ENCODE measurements around the gene TBC1D26. TPM values are rescaled to one million over a fixed set of nuclear protein-coding genes. Genes with fewer than 3 reads are reported as not detected.

TBC1D26 gene
- total and polyA plus RNA-seq, 7 donors, result 0.05 TPM; not detected in 6

- intact Hi-C loops (cut with DNase I), result no loop called here
- Histone ChIP-seq H3K27ac (no peak overlapping the region), H3K4me1 (no peaks in the 10 kb centered on the region), H3K4me3 (no peak overlapping the region), H3K27me3 (ENCODE audit: insufficient read depth in 3 of 3, low read length in 2 of 3) (peaks cover 0 to 10% (median 0%) of the 10 kb centered on the region in 3 donors), H3K36me3 (ENCODE audit: insufficient read depth in 1 of 2, low read depth in 1 of 2) (no peaks in the 10 kb centered on the region), H3K9me3 (no peaks in the 10 kb centered on the region)
- no peak for TF ChIP-seq CTCF (IDR thresholded peaks at IDR 0.05)
- 85 to 87% (median 87%) methylated on average over 5 to 7 of the region's 7 CpGs for WGBS, 3 donors
- DNase-seq (no peak), ATAC-seq (no peak)
These were observed 8.6 kb downstream of the TBC1D26 start for GRCh38 chr17:15740570-15741120.

DNA sequence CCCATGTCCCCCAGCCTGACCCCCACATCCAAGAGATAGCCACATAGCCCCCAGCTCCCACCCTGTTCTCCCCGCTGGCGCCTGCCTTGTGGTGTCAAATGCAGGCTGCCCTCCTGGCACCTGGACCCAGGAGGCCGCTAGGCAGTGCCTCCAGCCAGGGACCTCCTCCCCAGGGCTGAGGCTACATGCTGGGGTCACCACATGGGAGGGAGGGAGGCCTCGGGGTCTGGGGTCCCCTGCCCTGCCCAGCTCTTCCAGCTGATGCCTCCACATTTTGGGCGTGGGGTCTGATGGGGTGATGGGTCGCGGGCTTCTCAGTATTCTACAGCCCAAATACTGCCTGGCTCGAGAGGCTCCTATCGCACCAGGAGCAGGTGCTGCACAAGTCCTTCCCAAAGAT is 9.5 kb downstream of the TBC1D26 start:
- no peak for ATAC-seq
- DNase-seq, result no peak
- no peaks in the 10 kb centered on the region for H3K4me1 ChIP-seq
- no peaks in the 10 kb centered on the region for H3K9me3 ChIP-seq
- H3K27me3 ChIP-seq (ENCODE audit: insufficient read depth in 3 of 3, low read length in 2 of 3), result peaks cover 0 to 10% (median 0%) of the 10 kb centered on the region in 3 donors
- TF ChIP-seq CTCF (IDR thresholded peaks at IDR 0.05), result no peak
- no peak overlapping the region for H3K4me3 ChIP-seq
- no peaks in the 10 kb centered on the region for H3K36me3 ChIP-seq (ENCODE audit: insufficient read depth in 1 of 2, low read depth in 1 of 2)
- 91 to 95% (median 92%) methylated on average over 9 of the region's 9 CpGs for whole genome bisulfite sequencing, 3 donors
- H3K27ac ChIP-seq, result no peak overlapping the region
- intact Hi-C loops (cut with DNase I), result no loop called here

DNA sequence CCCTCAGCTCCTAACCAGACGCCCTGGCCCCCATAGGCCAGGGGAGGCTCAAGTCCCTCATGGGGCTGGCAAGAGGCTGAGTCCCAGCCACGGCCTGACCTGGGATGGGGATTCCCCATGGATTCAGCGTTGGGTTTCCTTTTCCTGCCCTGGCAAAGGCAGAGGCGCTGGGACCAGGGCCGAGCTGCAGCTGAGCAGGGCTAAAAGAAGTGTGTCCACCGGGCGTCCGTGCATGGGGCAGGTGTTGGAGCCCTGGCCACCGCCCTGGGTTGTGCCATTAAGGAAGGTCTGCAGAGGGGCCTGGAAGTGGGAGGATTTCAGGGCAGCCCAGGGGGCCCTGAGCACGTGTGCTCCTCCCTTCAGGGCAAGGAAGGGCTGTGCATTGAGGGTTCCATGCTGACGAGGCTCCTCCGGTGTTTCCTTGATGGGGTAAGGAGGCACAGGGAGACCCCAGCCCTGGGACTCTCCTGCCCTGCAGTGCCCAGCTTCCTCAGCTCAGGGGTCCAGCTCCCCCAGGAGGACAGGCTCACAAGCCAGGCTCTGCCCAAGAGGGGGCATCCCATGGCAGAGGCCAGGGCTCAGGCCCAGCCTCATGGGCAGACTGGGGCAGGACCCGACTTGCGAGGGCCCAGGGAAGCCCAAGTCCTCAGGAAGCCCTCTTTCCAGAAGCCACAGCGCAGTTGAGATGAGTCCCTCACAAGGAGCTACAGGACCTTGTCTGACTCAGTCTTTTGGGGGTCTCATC is 10.1 kb downstream of the TBC1D26 start:
- TF ChIP-seq CTCF (IDR thresholded peaks at IDR 0.05), result no peak
- H3K27me3 ChIP-seq (ENCODE audit: insufficient read depth in 3 of 3, low read length in 2 of 3), result peaks cover 0 to 10% (median 0%) of the 10 kb centered on the region in 3 donors
- H3K9me3 ChIP-seq, result no peaks in the 10 kb centered on the region
- no peaks in the 10 kb centered on the region for H3K36me3 ChIP-seq (ENCODE audit: insufficient read depth in 1 of 2, low read depth in 1 of 2)
- H3K4me1 ChIP-seq, result no peaks in the 10 kb centered on the region
- no peak for DNase-seq
- intact Hi-C loops (cut with DNase I), result no loop called here
- no peak overlapping the region for H3K27ac ChIP-seq
- WGBS, 3 donors, result 65 to 74% (median 73%) methylated on average over 15 of the region's 15 CpGs
- ATAC-seq, result no peak
- no peak overlapping the region for H3K4me3 ChIP-seq

- peaks cover 0 to 10% (median 0%) of the 10 kb centered on the region in 3 donors for H3K27me3 ChIP-seq (ENCODE audit: insufficient read depth in 3 of 3, low read length in 2 of 3)
- no peaks in the 10 kb centered on the region for H3K9me3 ChIP-seq
- intact Hi-C loops (cut with DNase I), result no loop called here
- no peaks in the 10 kb centered on the region for H3K36me3 ChIP-seq (ENCODE audit: insufficient read depth in 1 of 2, low read depth in 1 of 2)
- DNase-seq (no peak), ATAC-seq (no peak)
- H3K27ac ChIP-seq, result no peak overlapping the region
- H3K4me3 ChIP-seq, result no peak overlapping the region
- WGBS, 3 donors, result 89 to 94% (median 91%) methylated on average over 7 of the region's 7 CpGs
- no peaks in the 10 kb centered on the region for H3K4me1 ChIP-seq
- no peak for TF ChIP-seq CTCF (IDR thresholded peaks at IDR 0.05)
These were observed 10.8 kb downstream of the TBC1D26 start for GRCh38 chr17:15742921-15743320.
